Measurements from ENCODE around the gene OGDHL.

OGDHL gene

GRCh38 chr10:49751216-49751615 is 10.9 kb downstream of the OGDHL start:
- ATAC-seq (replicated peaks), result no peak
- H3K4me3 Mint-ChIP-seq, result no peak overlapping the region

DNA sequence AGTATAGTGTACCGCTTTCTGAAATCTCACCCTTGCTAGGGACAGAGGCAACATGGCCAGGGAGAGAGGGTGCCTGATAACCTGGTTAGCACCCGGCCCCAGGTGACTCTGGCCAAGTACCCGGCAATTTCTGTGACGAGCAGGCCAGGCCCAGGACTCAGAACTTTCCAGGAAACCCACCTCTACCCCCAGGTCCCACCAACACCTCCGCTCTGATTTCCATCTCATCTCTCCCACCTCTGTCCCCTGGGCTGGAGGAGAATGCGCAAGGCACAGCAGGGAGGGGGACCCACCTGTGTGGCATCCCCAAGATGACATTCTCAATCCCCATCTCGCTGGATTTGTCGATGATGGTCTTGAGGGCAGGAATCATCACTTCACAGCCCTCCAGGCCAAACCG is 11.6 kb downstream of the OGDHL start:
- no peak for ATAC-seq (replicated peaks)

More at GRCh38 chr10:49751216-49751615, 10.9 kb downstream of the OGDHL start:
- no peaks in the 10 kb centered on the region for H3K4me1 Mint-ChIP-seq (ENCODE audit: low read depth in 2 of 2)
- H3K27ac Mint-ChIP-seq, result no peak overlapping the region
- DNase-seq, result no peak
- H3K36me3 Mint-ChIP-seq (ENCODE audit: insufficient read depth), result no peaks in the 10 kb centered on the region
- peaks cover 26 to 49% of the 10 kb centered on the region in 2 donors for H3K27me3 Mint-ChIP-seq
- H3K9me3 Mint-ChIP-seq, result no peaks in the 10 kb centered on the region

DNA sequence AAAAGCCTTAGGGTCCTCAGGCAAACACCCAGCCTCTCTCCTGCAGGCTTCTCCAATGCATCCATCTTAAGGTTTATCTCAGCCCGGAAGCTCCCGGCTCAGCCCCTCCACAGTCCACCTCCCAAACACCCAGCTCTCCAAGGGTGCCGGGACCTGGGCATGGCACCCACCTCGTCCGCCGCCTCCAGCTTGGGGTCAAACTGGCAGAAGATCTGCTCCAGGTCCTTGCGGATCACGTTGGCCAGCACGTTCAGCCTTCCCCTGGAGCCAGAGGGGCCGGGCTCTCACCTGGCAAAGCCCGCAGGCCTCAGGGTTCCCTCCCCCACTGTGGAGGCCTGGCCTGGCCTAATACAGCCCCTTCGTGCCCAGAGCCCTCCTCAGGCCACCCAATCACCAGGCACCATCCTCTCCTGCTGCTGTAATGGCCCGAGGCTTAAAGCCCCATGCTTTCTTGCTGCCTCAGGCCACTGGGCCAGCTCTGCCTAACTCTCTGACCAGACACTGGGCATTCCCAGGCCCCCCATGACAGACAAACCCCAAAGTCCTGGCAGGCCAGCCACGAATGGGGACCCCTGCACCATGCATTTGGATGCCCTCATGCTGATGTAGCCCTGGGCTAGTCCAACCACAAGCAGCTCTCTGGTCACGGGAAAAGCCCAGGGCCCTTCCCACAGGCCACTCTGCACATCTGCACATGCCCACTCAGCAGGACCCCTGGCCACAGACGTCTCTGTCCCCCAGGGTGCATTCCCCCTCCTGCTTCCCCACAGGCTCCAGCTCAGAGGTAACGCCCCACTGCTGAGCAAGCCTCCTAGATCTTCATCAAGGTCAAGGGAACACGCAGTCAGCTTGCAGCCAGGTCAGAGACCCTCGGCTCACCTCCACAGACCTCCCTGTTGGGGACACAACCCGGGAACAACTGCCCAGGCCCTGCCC is 12.3 kb downstream of the OGDHL start:
- Mint-ChIP-seq H3K4me1 (ENCODE audit: low read depth in 2 of 2) (no peaks in the 10 kb centered on the region), H3K36me3 (ENCODE audit: insufficient read depth) (no peaks in the 10 kb centered on the region), H3K27ac (no peak overlapping the region), H3K9me3 (no peaks in the 10 kb centered on the region), H3K4me3 (no peak overlapping the region), H3K27me3 (peaks cover 21 to 52% of the 10 kb centered on the region in 2 donors)
- DNase-seq (no peak), ATAC-seq (replicated peaks) (no peak)

More for the DNA sequence above, 11.6 kb downstream of the OGDHL start:
- Mint-ChIP-seq H3K27ac (no peak overlapping the region), H3K4me1 (ENCODE audit: low read depth in 2 of 2) (no peaks in the 10 kb centered on the region), H3K36me3 (ENCODE audit: insufficient read depth) (no peaks in the 10 kb centered on the region), H3K27me3 (peaks cover 21 to 48% of the 10 kb centered on the region in 2 donors), H3K4me3 (no peak overlapping the region), H3K9me3 (no peaks in the 10 kb centered on the region)
- DNase-seq, result no peak

DNA sequence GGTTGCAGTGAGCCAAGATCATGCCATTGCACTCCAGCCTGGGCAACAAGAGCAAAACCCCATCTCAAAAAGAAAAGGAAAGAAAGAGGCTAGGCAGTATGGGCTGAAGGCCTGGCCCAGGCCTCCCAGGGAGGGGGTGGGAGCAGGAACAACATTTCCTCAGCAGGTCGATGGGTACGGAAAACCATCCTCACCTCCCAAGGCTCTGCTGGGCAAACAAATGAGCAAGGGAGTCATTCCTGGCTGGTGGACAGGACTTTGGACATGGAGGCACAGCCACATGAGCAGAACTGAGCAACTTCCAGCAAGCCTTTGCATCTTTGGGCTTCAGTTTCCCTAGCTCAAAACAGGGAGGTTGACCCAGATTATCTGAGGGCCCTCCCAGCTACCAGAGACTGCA is 13.0 kb downstream of the OGDHL start:
- Mint-ChIP-seq H3K27ac (no peak overlapping the region), H3K4me3 (no peak overlapping the region), H3K27me3 (peaks cover 21 to 52% of the 10 kb centered on the region in 2 donors), H3K4me1 (ENCODE audit: low read depth in 2 of 2) (no peaks in the 10 kb centered on the region), H3K9me3 (no peaks in the 10 kb centered on the region), H3K36me3 (ENCODE audit: insufficient read depth) (no peaks in the 10 kb centered on the region)
- ATAC-seq (replicated peaks) (no peak), DNase-seq (no peak)

DNA sequence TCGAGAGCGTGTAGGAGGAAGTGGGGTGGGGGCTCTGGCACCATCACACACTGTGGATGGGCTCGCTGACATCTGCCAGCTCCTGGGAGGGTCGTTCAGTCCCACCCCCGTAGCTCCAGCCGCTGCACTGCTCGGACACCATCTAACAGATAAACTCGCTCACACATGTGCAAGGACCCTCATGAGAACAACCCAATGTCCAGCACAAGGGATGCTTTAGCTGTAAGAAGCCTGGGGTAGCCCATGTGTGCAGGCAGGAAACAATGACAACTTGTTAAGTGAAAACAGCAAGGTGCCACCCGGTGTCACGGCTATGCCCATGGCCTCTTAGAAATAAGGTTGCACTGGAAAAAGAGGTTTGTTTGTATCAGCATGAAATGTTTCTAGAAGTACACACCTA is 14.1 kb downstream of the OGDHL start:
- peaks cover 21 to 52% of the 10 kb centered on the region in 2 donors for H3K27me3 Mint-ChIP-seq
- ATAC-seq (replicated peaks) (no peak), DNase-seq (no peak)
- no peaks in the 10 kb centered on the region for H3K36me3 Mint-ChIP-seq (ENCODE audit: insufficient read depth)
- no peak overlapping the region for H3K27ac Mint-ChIP-seq
- no peaks in the 10 kb centered on the region for H3K9me3 Mint-ChIP-seq
- H3K4me3 Mint-ChIP-seq, result no peak overlapping the region
- H3K4me1 Mint-ChIP-seq (ENCODE audit: low read depth in 2 of 2), result no peaks in the 10 kb centered on the region

DNA sequence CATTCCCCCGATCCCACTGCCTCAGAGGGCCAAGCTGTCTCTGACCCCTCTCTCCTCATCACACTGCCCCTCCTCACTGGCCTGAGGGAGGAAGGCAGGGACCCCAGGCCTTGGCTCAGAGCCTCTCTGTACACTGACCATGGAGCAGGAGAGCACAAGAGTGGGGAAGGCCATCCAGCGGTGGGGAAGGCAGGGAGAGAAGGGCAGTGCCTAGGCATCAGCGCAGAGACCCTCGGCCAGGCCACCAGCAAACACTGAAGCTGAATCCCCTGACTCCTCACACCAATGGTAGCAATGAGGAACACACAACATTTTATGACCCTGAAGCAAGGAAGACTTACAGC is 14.8 kb downstream of the OGDHL start:
- H3K4me1 Mint-ChIP-seq (ENCODE audit: low read depth in 2 of 2), result no peaks in the 10 kb centered on the region
- H3K36me3 Mint-ChIP-seq (ENCODE audit: insufficient read depth), result no peaks in the 10 kb centered on the region
- no peak overlapping the region for H3K27ac Mint-ChIP-seq
- H3K9me3 Mint-ChIP-seq, result peaks cover 0 to 4% of the 10 kb centered on the region in 2 donors
- DNase-seq (no peak), ATAC-seq (replicated peaks) (no peak)
- no peak overlapping the region for H3K4me3 Mint-ChIP-seq
- H3K27me3 Mint-ChIP-seq, result peaks cover 19 to 46% of the 10 kb centered on the region in 2 donors

GRCh38 chr10:49746626-49747302 is 15.4 kb downstream of the OGDHL start:
- H3K27me3 Mint-ChIP-seq, result peaks cover 14 to 41% of the 10 kb centered on the region in 2 donors
- ATAC-seq (replicated peaks) (no peak), DNase-seq (no peak)
- H3K9me3 Mint-ChIP-seq, result peaks cover 0 to 9% of the 10 kb centered on the region in 2 donors
- H3K4me3 Mint-ChIP-seq, result no peak overlapping the region
- H3K36me3 Mint-ChIP-seq (ENCODE audit: insufficient read depth), result no peaks in the 10 kb centered on the region
- no peaks in the 10 kb centered on the region for H3K4me1 Mint-ChIP-seq (ENCODE audit: low read depth in 2 of 2)
- no peak overlapping the region for H3K27ac Mint-ChIP-seq

DNA sequence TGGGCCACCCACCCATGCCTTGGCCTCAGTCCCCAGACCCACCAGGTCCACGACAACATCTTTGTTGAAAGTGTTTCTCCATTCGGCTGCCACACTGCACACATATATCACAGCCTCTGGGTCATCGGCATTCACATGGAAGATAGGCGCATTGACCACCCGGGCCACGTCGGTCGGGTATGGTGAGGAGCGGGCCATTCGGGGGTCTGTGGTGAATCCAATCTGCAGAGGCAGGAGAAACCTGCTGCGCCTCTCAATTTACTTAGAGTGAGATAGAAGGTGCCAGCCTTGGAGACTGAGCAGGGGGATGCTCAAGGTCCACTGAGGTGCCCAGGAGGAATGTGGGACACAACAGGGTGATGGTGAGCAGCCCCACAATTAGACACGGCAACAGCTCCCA is 16.4 kb downstream of the OGDHL start:
- Mint-ChIP-seq H3K4me3 (no peak overlapping the region), H3K27ac (no peak overlapping the region), H3K4me1 (ENCODE audit: low read depth in 2 of 2) (no peaks in the 10 kb centered on the region), H3K9me3 (peaks cover 0 to 11% of the 10 kb centered on the region in 2 donors), H3K36me3 (ENCODE audit: insufficient read depth) (no peaks in the 10 kb centered on the region), H3K27me3 (peaks cover 4 to 31% of the 10 kb centered on the region in 2 donors)
- ATAC-seq (replicated peaks) (no peak), DNase-seq (no peak)

- H3K4me3 Mint-ChIP-seq, result no peak overlapping the region
- peaks cover 0 to 24% of the 10 kb centered on the region in 2 donors for H3K27me3 Mint-ChIP-seq
- H3K9me3 Mint-ChIP-seq, result peaks cover 0 to 11% of the 10 kb centered on the region in 2 donors
- DNase-seq, result no peak
- H3K4me1 Mint-ChIP-seq (ENCODE audit: low read depth in 2 of 2), result no peaks in the 10 kb centered on the region
- no peaks in the 10 kb centered on the region for H3K36me3 Mint-ChIP-seq (ENCODE audit: insufficient read depth)
- no peak for ATAC-seq (replicated peaks)
- H3K27ac Mint-ChIP-seq, result no peak overlapping the region
Measured at GRCh38 chr10:49744924-49745605, 17.1 kb downstream of the OGDHL start.

- H3K27ac Mint-ChIP-seq, result no peak overlapping the region
- no peak overlapping the region for H3K4me3 Mint-ChIP-seq
- no peaks in the 10 kb centered on the region for H3K4me1 Mint-ChIP-seq (ENCODE audit: low read depth in 2 of 2)
- peaks cover 0 to 11% of the 10 kb centered on the region in 2 donors for H3K9me3 Mint-ChIP-seq
- ATAC-seq (replicated peaks) (no peak), DNase-seq (no peak)
- no peaks in the 10 kb centered on the region for H3K36me3 Mint-ChIP-seq (ENCODE audit: insufficient read depth)
- peaks cover 0 to 17% of the 10 kb centered on the region in 2 donors for H3K27me3 Mint-ChIP-seq
Measured at GRCh38 chr10:49744091-49744685, 17.9 kb downstream of the OGDHL start.

GRCh38 chr10:49743464-49744075 is 18.6 kb downstream of the OGDHL start:
- Mint-ChIP-seq H3K27me3 (peaks cover 0 to 17% of the 10 kb centered on the region in 2 donors), H3K9me3 (peaks cover 0 to 11% of the 10 kb centered on the region in 2 donors), H3K4me1 (ENCODE audit: low read depth in 2 of 2) (no peaks in the 10 kb centered on the region), H3K4me3 (no peak overlapping the region), H3K36me3 (ENCODE audit: insufficient read depth) (no peaks in the 10 kb centered on the region), H3K27ac (no peak overlapping the region)
- DNase-seq (no peak), ATAC-seq (replicated peaks) (no peak)

DNA sequence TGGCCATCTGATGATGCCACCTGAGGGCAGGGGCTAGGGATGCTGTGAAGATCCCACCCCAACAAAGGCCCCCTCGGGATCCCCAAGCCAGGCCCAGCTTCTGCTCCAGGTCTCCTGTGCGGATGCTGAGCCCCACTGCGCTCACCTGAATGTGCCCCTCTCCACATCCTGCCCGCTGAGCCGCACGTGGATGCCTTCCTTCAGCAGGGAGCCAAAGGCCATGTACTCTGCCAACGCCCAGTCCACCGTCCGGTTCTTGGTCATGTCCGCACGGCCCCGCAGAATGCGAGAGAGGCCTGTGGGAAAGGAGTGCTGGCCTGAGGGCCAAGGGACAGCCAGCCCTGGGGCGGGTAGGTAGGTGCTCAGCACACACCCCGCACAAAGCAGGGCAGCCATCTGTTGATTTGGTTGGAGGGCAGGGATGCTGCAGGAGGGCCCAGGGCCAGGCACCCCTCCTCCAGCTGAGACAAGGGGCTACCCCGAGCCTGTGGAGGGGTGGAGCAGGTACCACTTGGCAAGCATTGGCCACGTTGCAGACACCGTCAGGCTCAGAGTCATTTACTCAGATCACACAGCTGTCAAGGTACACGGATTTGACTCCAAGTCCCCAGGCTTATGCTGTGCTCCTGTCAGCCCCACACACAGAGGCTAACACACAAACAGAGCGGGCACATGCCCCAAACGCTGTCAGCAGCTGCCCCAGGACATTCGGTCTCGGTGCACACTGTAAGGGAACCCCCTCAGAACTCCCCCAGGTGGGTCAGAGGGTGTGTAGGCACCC is 19.2 kb downstream of the OGDHL start:
- ATAC-seq (replicated peaks) (no peak), DNase-seq (no peak)
- Mint-ChIP-seq H3K4me3 (no peak overlapping the region), H3K36me3 (ENCODE audit: insufficient read depth) (no peaks in the 10 kb centered on the region), H3K4me1 (ENCODE audit: low read depth in 2 of 2) (no peaks in the 10 kb centered on the region), H3K27me3 (peaks cover 0 to 17% of the 10 kb centered on the region in 2 donors), H3K27ac (no peak overlapping the region), H3K9me3 (peaks cover 0 to 11% of the 10 kb centered on the region in 2 donors)
